ENCODE data around the gene MOB4.

MOB4 gene

DNA sequence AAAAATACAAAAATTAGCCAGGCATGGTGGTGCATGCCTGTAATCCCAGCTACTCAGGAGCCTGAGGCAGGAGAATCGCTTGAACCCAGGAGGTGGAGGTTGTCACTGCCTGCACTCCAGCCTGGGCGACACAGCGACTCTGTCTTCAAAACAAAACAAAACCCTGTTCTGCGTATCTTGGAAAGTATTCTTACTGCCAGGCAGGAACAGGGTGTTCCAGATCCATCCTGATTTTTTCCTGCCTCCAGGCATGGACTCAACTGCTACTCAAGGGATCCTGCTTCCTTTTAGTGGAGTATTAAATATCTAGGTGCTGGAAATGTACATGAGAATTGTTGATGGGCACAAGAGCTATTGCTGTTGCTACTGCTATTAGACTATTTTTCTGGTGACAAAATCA, 28.5 kb upstream of the MOB4 start:
- Histone ChIP-seq H3K4me2 (ENCODE audit: low read length) (no peak overlapping the region), H3K27me3 (ENCODE audit: insufficient read depth, low read length) (no peaks in the 10 kb centered on the region), H3K4me3 (ENCODE audit: low read depth, low read length, poor library complexity, severe bottlenecking) (no peak overlapping the region), H3F3A (ENCODE audit: insufficient read depth, low read length) (peaks cover 10% of the 10 kb centered on the region; the same call in 1 of the 2 replicates), H3K4me1 (ENCODE audit: insufficient read depth, low read length, severe bottlenecking) (no peaks in the 10 kb centered on the region), H3K9me2 (ENCODE audit: low read depth, low read length) (no peaks in the 10 kb centered on the region), H2AFZ (ENCODE audit: low read length) (no peak overlapping the region), H3K27ac (ENCODE audit: low read depth, low read length, poor library complexity, severe bottlenecking) (no peak overlapping the region), H3K9ac (ENCODE audit: low read length) (no peak overlapping the region), H4K20me1 (ENCODE audit: insufficient read depth, low read length) (no peaks in the 10 kb centered on the region), H3K36me3 (ENCODE audit: insufficient read depth, low read length) (peaks cover 82% of the 10 kb centered on the region), H3K9me3 (ENCODE audit: low read length) (peaks cover 5% of the 10 kb centered on the region; the same call in 1 of the 2 replicates), H3K79me2 (ENCODE audit: insufficient read depth, low read length) (no peaks in the 10 kb centered on the region)
- TF ChIP-seq CTCF (IDR thresholded peaks at IDR 0.05; ENCODE audit: low read length) = no peak
- TF ChIP-seq EZH2 (IDR thresholded peaks at IDR 0.05; ENCODE audit: borderline replicate concordance, low read length) = no peak

- Histone ChIP-seq H3K27me3 (ENCODE audit: insufficient read depth, low read length) (no peaks in the 10 kb centered on the region), H3F3A (ENCODE audit: insufficient read depth, low read length) (0 out of 2 replicates have a peak, but pooled peaks cover 3% of the 10 kb centered on the region), H4K20me1 (ENCODE audit: insufficient read depth, low read length) (no peaks in the 10 kb centered on the region), H2AFZ (ENCODE audit: low read length) (no peak overlapping the region), H3K4me1 (ENCODE audit: insufficient read depth, low read length, severe bottlenecking) (peaks cover 31% of the 10 kb centered on the region), H3K9me3 (ENCODE audit: low read length) (no peaks in the 10 kb centered on the region), H3K36me3 (ENCODE audit: insufficient read depth, low read length) (peaks cover 90% of the 10 kb centered on the region), H3K4me2 (ENCODE audit: low read length) (peak overlapping the region; percentile 92; the same call in 1 of the 2 replicates), H3K9ac (ENCODE audit: low read length) (no peak overlapping the region), H3K27ac (ENCODE audit: low read depth, low read length, poor library complexity, severe bottlenecking) (no peak overlapping the region), H3K79me2 (ENCODE audit: insufficient read depth, low read length) (peaks cover 51% of the 10 kb centered on the region), H3K4me3 (ENCODE audit: low read depth, low read length, poor library complexity, severe bottlenecking) (no peak overlapping the region), H3K9me2 (ENCODE audit: low read depth, low read length) (no peaks in the 10 kb centered on the region)
- TF ChIP-seq CTCF (IDR thresholded peaks at IDR 0.05; ENCODE audit: low read length) (no peak), EZH2 (IDR thresholded peaks at IDR 0.05; ENCODE audit: borderline replicate concordance, low read length) (no peak)
Measured at GRCh38 chr2:197495433-197496134, 20.3 kb upstream of the MOB4 start.

- Histone ChIP-seq H3K9me3 (ENCODE audit: low read length) (no peaks in the 10 kb centered on the region), H4K20me1 (ENCODE audit: insufficient read depth, low read length) (no peaks in the 10 kb centered on the region), H3K9ac (ENCODE audit: low read length) (peak overlapping the region; percentile 96; the same call in 1 of the 2 replicates), H3K4me2 (ENCODE audit: low read length) (peak overlapping the region; percentile 92), H3K4me1 (ENCODE audit: insufficient read depth, low read length, severe bottlenecking) (peaks cover 36% of the 10 kb centered on the region), H3K27ac (ENCODE audit: low read depth, low read length, poor library complexity, severe bottlenecking) (no peak overlapping the region), H3K36me3 (ENCODE audit: insufficient read depth, low read length) (peaks cover 90% of the 10 kb centered on the region), H3K4me3 (ENCODE audit: low read depth, low read length, poor library complexity, severe bottlenecking) (peak overlapping the region; percentile 83), H3K9me2 (ENCODE audit: low read depth, low read length) (no peaks in the 10 kb centered on the region), H3K79me2 (ENCODE audit: insufficient read depth, low read length) (peaks cover 62% of the 10 kb centered on the region), H2AFZ (ENCODE audit: low read length) (no peak overlapping the region), H3F3A (ENCODE audit: insufficient read depth, low read length) (no peaks in the 10 kb centered on the region), H3K27me3 (ENCODE audit: insufficient read depth, low read length) (no peaks in the 10 kb centered on the region)
- TF ChIP-seq EZH2 (IDR thresholded peaks at IDR 0.05; ENCODE audit: borderline replicate concordance, low read length) (no peak), CTCF (IDR thresholded peaks at IDR 0.05; ENCODE audit: low read length) (no peak)
Measured at GRCh38 chr2:197496695-197497094, 19.2 kb upstream of the MOB4 start.
